Kidney capillary endothelial cell (primary cell): ENCODE results near the gene MERTK.

Experiments
- DNase-seq: peaks from one replicate; pipeline ENCODE4 v3.0.0-alpha.2; 2018; ENCODE audit warnings: low spot score

The MERTK gene

GRCh38 chr2:111978452-111979170 lies 80.2 kb downstream of the MERTK start:
- no peak for DNase-seq

- DNase-seq, result no peak
These were observed 83.3 kb downstream of the MERTK start for GRCh38 chr2:111981666-111982065.

GRCh38 chr2:111982822-111983221 lies 84.4 kb downstream of the MERTK start:
- DNase-seq, result no peak

- DNase-seq, result no peak
These were observed 85.2 kb downstream of the MERTK start for GRCh38 chr2:111983478-111984212.

- DNase-seq, result no peak
These were observed 85.8 kb downstream of the MERTK start for GRCh38 chr2:111984213-111984604.

- no peak for DNase-seq
These were observed 87.1 kb downstream of the MERTK start for GRCh38 chr2:111985514-111985913.

- DNase-seq, result no peak
These were observed 87.9 kb downstream of the MERTK start for GRCh38 chr2:111986116-111986900.

GRCh38 chr2:111990375-111990774 lies 92.0 kb downstream of the MERTK start:
- no peak for DNase-seq

GRCh38 chr2:111990856-111991255 lies 92.4 kb downstream of the MERTK start:
- DNase-seq, result no peak

- DNase-seq, result no peak
These were observed 95.6 kb downstream of the MERTK start for GRCh38 chr2:111994042-111994441.

- no peak for DNase-seq
These were observed 96.7 kb downstream of the MERTK start for GRCh38 chr2:111995148-111995547.

GRCh38 chr2:111999809-112000208 lies 101.4 kb downstream of the MERTK start:
- no peak for DNase-seq

- DNase-seq, result no peak
These were observed 102.2 kb downstream of the MERTK start for GRCh38 chr2:112000399-112001135.

- DNase-seq, result no peak
These were observed 102.8 kb downstream of the MERTK start for GRCh38 chr2:112001136-112001715.

- DNase-seq, result no peak
These were observed 103.5 kb downstream of the MERTK start for GRCh38 chr2:112001942-112002341.

GRCh38 chr2:112003576-112004252 lies 105.3 kb downstream of the MERTK start:
- no peak for DNase-seq

GRCh38 chr2:112004253-112004645 lies 105.8 kb downstream of the MERTK start:
- DNase-seq, result no peak

- DNase-seq, result no peak
These were observed 107.1 kb downstream of the MERTK start for GRCh38 chr2:112005406-112006075.

GRCh38 chr2:112006076-112006410 lies 107.6 kb downstream of the MERTK start:
- DNase-seq, result no peak

GRCh38 chr2:112007493-112007892 lies 109.1 kb downstream of the MERTK start:
- no peak for DNase-seq
